ENCODE data around the gene DRG2.

GRCh38 chr17:18059283-18059682 is 28.5 kb upstream of the DRG2 start:
- TF ChIP-seq, protein P1, sequence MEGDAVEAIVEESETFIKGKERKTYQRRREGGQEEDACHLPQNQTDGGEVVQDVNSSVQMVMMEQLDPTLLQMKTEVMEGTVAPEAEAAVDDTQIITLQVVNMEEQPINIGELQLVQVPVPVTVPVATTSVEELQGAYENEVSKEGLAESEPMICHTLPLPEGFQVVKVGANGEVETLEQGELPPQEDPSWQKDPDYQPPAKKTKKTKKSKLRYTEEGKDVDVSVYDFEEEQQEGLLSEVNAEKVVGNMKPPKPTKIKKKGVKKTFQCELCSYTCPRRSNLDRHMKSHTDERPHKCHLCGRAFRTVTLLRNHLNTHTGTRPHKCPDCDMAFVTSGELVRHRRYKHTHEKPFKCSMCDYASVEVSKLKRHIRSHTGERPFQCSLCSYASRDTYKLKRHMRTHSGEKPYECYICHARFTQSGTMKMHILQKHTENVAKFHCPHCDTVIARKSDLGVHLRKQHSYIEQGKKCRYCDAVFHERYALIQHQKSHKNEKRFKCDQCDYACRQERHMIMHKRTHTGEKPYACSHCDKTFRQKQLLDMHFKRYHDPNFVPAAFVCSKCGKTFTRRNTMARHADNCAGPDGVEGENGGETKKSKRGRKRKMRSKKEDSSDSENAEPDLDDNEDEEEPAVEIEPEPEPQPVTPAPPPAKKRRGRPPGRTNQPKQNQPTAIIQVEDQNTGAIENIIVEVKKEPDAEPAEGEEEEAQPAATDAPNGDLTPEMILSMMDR (IDR thresholded peaks at IDR 0.05): no peak
- no peak for TF ChIP-seq ZFX (IDR thresholded peaks at IDR 0.05; ENCODE audit: borderline replicate concordance)

All from 22Rv1 (cell line).